Body of pancreas (tissue), 4 donors: ENCODE measurements around the gene TCHP. TPM values are rescaled to one million over a fixed set of nuclear protein-coding genes. Genes with fewer than 3 reads are reported as not detected.

Experiments
- ATAC-seq: fragments of 150-250 bp; one replicate; pipeline ENCODE4 v1.9.1; 2016
- DNase-seq, 4 donors: peaks; one replicate each; pipeline ENCODE4 v3.0.0-alpha.2; 2019
- H3K27ac ChIP-seq, 4 donors: fragments of 200-600 bp; sonication (generic); 1 replicate in 3 of 4; 2 replicates in 1 of 4; pipeline versions ENCODE4 v1.5.1 to v1.6.1; 2016 to 2019; ENCODE audit warnings: mild to moderate bottlenecking in 1 of 4, mixed read lengths in 1 of 4, moderate library complexity in 1 of 4
- H3K27me3 ChIP-seq, 2 donors: fragments of 200-600 bp; sonication (generic); one replicate each; pipeline ENCODE4 v1.6.0; 2016; ENCODE audit warnings: mild to moderate bottlenecking in 1 of 2
- H3K36me3 ChIP-seq, 2 donors: fragments of 200-600 bp; sonication (generic); replicated peaks in 1 of 2; 2 replicates each; pipeline ENCODE4 v1.5.1; 2016; ENCODE audit warnings: low read depth in 2 of 2; ENCODE audit not compliant: insufficient read depth in 1 of 2
- H3K4me1 ChIP-seq: fragments of 200-600 bp; sonication (generic); one replicate; pipeline ENCODE4 v1.6.0; 2016
- H3K4me3 ChIP-seq, 2 donors: fragments of 200-600 bp; sonication (generic); 1 replicate in 1 of 2; 2 replicates in 1 of 2; pipeline ENCODE4 v1.5.1; 2016 to 2019
- H3K9me3 ChIP-seq, 3 donors: fragments of 200-600 bp; sonication (generic); 1 replicate in 2 of 3; 2 replicates in 1 of 3; pipeline ENCODE4 v1.5.1; 2016
- POLR2A ChIP-seq, 3 donors: fragments of 450-650 bp; IDR thresholded peaks; one replicate each; pipeline ENCODE4 v1.6.1; 2016; ENCODE audit warnings: antibody characterized with exemption in 3 of 3, mild to moderate bottlenecking in 2 of 3
- WGBS, 2 donors: methylation state at CpG; one replicate each; pipeline ENCODE4 v1.1.5; 2017; 5-methylcytosine and 5-hydroxymethylcytosine counted together
- intact Hi-C: fragments of 100-400 bp; cut with DNase I; formaldehyde crosslinking; loops from one replicate; pipeline ENCODE4 v1.15.1; 2023
- total RNA-seq, 2 donors: library from RNA; depleted of rRNA; stranded (reverse); fragments of >200 nt; gene quantifications; one replicate each; pipeline ENCODE4 v1.1.0, GENCODE V29; 2016
- TF ChIP-seq, protein P1 (sequence below), 7 experiments: fragments of 450-650 bp in 4 of 7; fragments of 200-600 bp in 3 of 7; sonication (generic) in 3 of 7; IDR thresholded peaks; one replicate each; pipeline ENCODE4 v1.5.1; 2016 to 2019; ENCODE audit warnings: antibody characterized with exemption in 7 of 7

TCHP gene
- total RNA-seq, 2 donors from 2014 or later: 29.3 to 72.2 TPM

DNA sequence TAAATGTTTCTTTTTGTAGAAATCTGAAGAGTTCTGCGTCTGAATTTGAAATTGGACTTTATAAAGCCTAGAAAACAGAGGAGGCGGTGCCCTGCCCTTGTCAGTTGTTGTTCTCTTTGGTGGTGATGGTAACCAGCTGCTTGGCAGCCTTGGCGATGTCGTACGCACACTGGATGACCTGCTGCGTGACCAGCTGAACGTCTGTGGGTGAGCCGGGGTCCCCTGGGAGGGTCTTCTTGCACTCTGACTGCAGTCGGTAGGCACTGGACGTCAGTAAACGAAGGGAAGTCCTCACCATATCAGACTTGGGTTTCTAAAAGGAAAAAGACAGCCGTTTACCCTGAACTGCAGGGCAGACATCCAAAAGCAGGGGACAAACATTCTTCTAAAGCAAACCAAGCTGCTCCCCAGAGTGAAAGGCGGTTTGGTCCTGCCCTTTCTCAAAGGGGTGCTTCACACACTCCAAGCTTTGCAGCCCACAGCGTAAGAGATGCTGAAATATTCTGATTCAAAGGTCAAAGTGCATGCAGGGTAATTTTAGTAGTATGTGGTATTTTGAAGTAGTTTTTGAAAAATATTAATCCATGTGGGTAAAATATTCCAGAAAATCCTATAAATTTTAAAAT, 32.9 kb downstream of the TCHP start:
- intact Hi-C loops: no loop called here
- Histone ChIP-seq H3K27me3 (no peaks in the 10 kb centered on the region), H3K27ac (peak overlapping the region in 3 of 4 donors; percentile 35 to 80 (median 62)), H3K4me3 (no peak overlapping the region), H3K9me3 (no peaks in the 10 kb centered on the region), H3K36me3 (peaks cover 0 to 22% of the 10 kb centered on the region in 2 donors), H3K4me1 (peaks cover 51% of the 10 kb centered on the region)
- WGBS, 2 donors: 43 to 64% methylated on average over 12 to 14 of the region's 14 CpGs
- TF ChIP-seq, protein P1, sequence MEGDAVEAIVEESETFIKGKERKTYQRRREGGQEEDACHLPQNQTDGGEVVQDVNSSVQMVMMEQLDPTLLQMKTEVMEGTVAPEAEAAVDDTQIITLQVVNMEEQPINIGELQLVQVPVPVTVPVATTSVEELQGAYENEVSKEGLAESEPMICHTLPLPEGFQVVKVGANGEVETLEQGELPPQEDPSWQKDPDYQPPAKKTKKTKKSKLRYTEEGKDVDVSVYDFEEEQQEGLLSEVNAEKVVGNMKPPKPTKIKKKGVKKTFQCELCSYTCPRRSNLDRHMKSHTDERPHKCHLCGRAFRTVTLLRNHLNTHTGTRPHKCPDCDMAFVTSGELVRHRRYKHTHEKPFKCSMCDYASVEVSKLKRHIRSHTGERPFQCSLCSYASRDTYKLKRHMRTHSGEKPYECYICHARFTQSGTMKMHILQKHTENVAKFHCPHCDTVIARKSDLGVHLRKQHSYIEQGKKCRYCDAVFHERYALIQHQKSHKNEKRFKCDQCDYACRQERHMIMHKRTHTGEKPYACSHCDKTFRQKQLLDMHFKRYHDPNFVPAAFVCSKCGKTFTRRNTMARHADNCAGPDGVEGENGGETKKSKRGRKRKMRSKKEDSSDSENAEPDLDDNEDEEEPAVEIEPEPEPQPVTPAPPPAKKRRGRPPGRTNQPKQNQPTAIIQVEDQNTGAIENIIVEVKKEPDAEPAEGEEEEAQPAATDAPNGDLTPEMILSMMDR (IDR thresholded peaks at IDR 0.05): no peak
- no peak for TF ChIP-seq POLR2A (IDR thresholded peaks at IDR 0.05)
- peak; percentile 55 to 62 (median 60) for DNase-seq
- peak; percentile 6 for ATAC-seq

GRCh38 chr12:109934026-109934425, 34.0 kb downstream of the TCHP start:
- no peak for ATAC-seq
- TF ChIP-seq POLR2A (IDR thresholded peaks at IDR 0.05): no peak
- TF ChIP-seq, protein P1 (IDR thresholded peaks at IDR 0.05): peak in 6 of 7 experiments; percentile 19 to 51 (median 32)
- H3K9me3 ChIP-seq: no peaks in the 10 kb centered on the region
- no peaks in the 10 kb centered on the region for H3K27me3 ChIP-seq
- H3K36me3 ChIP-seq: peaks cover 7 to 24% of the 10 kb centered on the region in 2 donors
- 59 to 62% methylated on average over 5 of the region's 5 CpGs for WGBS, 2 donors
- H3K27ac ChIP-seq: peak overlapping the region in 2 of 4 donors; percentile 10 to 27
- intact Hi-C loops: no loop called here
- peaks cover 40% of the 10 kb centered on the region for H3K4me1 ChIP-seq
- no peak overlapping the region for H3K4me3 ChIP-seq
- peak in 2 of 4 donors; percentile 40 to 64 for DNase-seq

DNA sequence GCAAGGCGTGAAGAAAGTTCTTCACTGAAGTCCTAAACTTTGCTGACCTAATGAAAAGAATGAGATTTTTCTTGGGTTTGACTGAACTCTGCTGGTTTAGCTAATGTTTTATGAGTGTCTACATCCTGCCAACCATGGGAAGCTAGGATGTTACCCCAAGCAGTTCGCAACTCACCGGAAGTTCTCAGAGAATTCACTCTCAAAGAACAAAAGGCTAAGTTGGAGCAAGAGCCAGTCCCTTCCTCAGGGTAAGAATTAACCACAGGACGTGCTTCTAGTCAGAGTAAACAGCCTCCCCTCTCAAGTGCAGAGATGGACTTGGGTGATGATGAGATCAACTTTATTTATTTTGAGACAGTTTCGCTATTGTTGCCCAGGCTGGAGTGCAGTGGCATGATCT, 37.3 kb downstream of the TCHP start:
- H3K36me3 ChIP-seq: peaks cover 7 to 15% of the 10 kb centered on the region in 2 donors
- intact Hi-C loops: no loop called here
- DNase-seq: no peak
- TF ChIP-seq, protein P1 (IDR thresholded peaks at IDR 0.05): no peak
- no peak for TF ChIP-seq POLR2A (IDR thresholded peaks at IDR 0.05)
- H3K9me3 ChIP-seq: no peaks in the 10 kb centered on the region
- H3K4me3 ChIP-seq: no peak overlapping the region
- H3K4me1 ChIP-seq: peaks cover 15% of the 10 kb centered on the region
- 90 to 92% methylated on average over 5 of the region's 5 CpGs for WGBS, 2 donors
- ATAC-seq: no peak
- H3K27me3 ChIP-seq: no peaks in the 10 kb centered on the region
- peak overlapping the region in 3 of 4 donors; percentile 13 to 42 (median 41) for H3K27ac ChIP-seq

- H3K9me3 ChIP-seq: no peaks in the 10 kb centered on the region
- DNase-seq (no peak), ATAC-seq (no peak)
- no peaks in the 10 kb centered on the region for H3K27me3 ChIP-seq
- H3K4me3 ChIP-seq: no peak overlapping the region
- H3K4me1 ChIP-seq: peaks cover 5% of the 10 kb centered on the region
- 89 to 92% methylated on average over 6 to 7 of the region's 7 CpGs for WGBS, 2 donors
- peaks cover 7 to 13% of the 10 kb centered on the region in 2 donors for H3K36me3 ChIP-seq
- intact Hi-C loops: no loop called here
- TF ChIP-seq, protein P1 (IDR thresholded peaks at IDR 0.05): no peak
- no peak for TF ChIP-seq POLR2A (IDR thresholded peaks at IDR 0.05)
- H3K27ac ChIP-seq: no peak overlapping the region
These were observed 38.9 kb downstream of the TCHP start for GRCh38 chr12:109938947-109939346.

GRCh38 chr12:109939504-109939903, 39.4 kb downstream of the TCHP start:
- no peaks in the 10 kb centered on the region for H3K9me3 ChIP-seq
- peaks cover 7 to 13% of the 10 kb centered on the region in 2 donors for H3K36me3 ChIP-seq
- H3K4me1 ChIP-seq: no peaks in the 10 kb centered on the region
- no peak for ATAC-seq
- intact Hi-C loops: no loop called here
- no peak overlapping the region for H3K27ac ChIP-seq
- no peak for TF ChIP-seq POLR2A (IDR thresholded peaks at IDR 0.05)
- TF ChIP-seq, protein P1 (IDR thresholded peaks at IDR 0.05): no peak
- no peak overlapping the region for H3K4me3 ChIP-seq
- no peaks in the 10 kb centered on the region for H3K27me3 ChIP-seq
- no peak for DNase-seq
- 72 to 82% methylated on average over 2 of the region's 2 CpGs for WGBS, 2 donors
